HepG2 (cell line): ENCODE data around the gene WNT10A. TPM values are rescaled to one million over a fixed set of nuclear protein-coding genes. Genes with fewer than 3 reads are reported as not detected.
A peak's percentile ranks its signal among the peaks of the same experiment; 100 is the strongest.

Experiments
- CCAR2 ChIP-seq: fragments of 200-400 bp; formaldehyde crosslinking; optimal IDR thresholded peaks from 2 replicates; pipeline ENCODE3; 2018; ENCODE audit warnings: low read depth, mild to moderate bottlenecking, low read length, moderate library complexity
- DNMT3B ChIP-seq: conservative IDR thresholded peaks from 2 replicates; pipeline ENCODE4 v1.6.1; 2016; ENCODE audit warnings: missing biosample characterization, control low read depth
- ELF3 ChIP-seq: IDR thresholded peaks from 2 replicates; pipeline ENCODE4 v1.6.1; 2016; ENCODE audit warnings: missing genetic modification reagents, missing compliant biosample characterization
- GLI4 ChIP-seq: sonication (generic); formaldehyde crosslinking; IDR thresholded peaks from 2 replicates; pipeline ENCODE4 v1.5.1; 2020; ENCODE audit warnings: missing genetic modification reagents, mild to moderate bottlenecking, moderate library complexity, borderline replicate concordance
- KDM5A ChIP-seq: fragments of 200-600 bp; sonication (generic); IDR thresholded peaks from 2 replicates; pipeline ENCODE4 v1.7.0; 2018; ENCODE audit warnings: antibody characterized with exemption, mild to moderate bottlenecking, low read length, borderline replicate concordance
- KMT2B ChIP-seq: IDR thresholded peaks from 2 replicates; pipeline ENCODE4 v1.6.1; 2016; ENCODE audit warnings: missing genetic modification reagents, missing compliant biosample characterization
- MAX ChIP-seq: IDR thresholded peaks from 2 replicates; pipeline ENCODE4 v1.6.1; 2012; ENCODE audit warnings: inconsistent platforms
- MBD4 ChIP-seq: IDR thresholded peaks from 2 replicates; pipeline ENCODE4 v1.6.1; 2012; ENCODE audit warnings: low read length, inconsistent platforms, borderline replicate concordance
- PBX3 ChIP-seq: sonication (generic); formaldehyde crosslinking; IDR thresholded peaks from 2 replicates; pipeline ENCODE4 v1.8.1; 2023; ENCODE audit warnings: missing genetic modification reagents, inconsistent platforms, borderline replicate concordance
- PHF8 ChIP-seq: sonication (generic); formaldehyde crosslinking; IDR thresholded peaks from 2 replicates; pipeline ENCODE4 v1.5.0; 2020; ENCODE audit warnings: missing genetic modification reagents
- POLR2A ChIP-seq, 2 experiments: IDR thresholded peaks; 2 replicates each; pipeline ENCODE4 v1.6.1; 2011; ENCODE audit warnings: low read depth in 2 of 2, low read length in 2 of 2, mild to moderate bottlenecking in 1 of 2, moderate library complexity in 1 of 2; ENCODE audit not compliant: insufficient read depth in 1 of 2
- RCOR2 ChIP-seq: IDR thresholded peaks from 2 replicates; pipeline ENCODE4 v1.6.1; 2016; ENCODE audit warnings: missing biosample characterization, missing genetic modification reagents
- SNAPC2 ChIP-seq: sonication (generic); formaldehyde crosslinking; IDR thresholded peaks from 2 replicates; pipeline ENCODE4 v1.8.1; 2022; ENCODE audit warnings: mild to moderate bottlenecking, missing genetic modification reagents
- YEATS2 ChIP-seq: sonication (generic); formaldehyde crosslinking; IDR thresholded peaks from 2 replicates; pipeline ENCODE4 v1.4.0; 2020; ENCODE audit warnings: missing genetic modification reagents, borderline replicate concordance
- ZBTB4 ChIP-seq: sonication (generic); formaldehyde crosslinking; IDR thresholded peaks from 2 replicates; pipeline ENCODE4 v1.4.0; 2020; ENCODE audit warnings: missing genetic modification reagents, mild to moderate bottlenecking, borderline replicate concordance
- ZBTB43 ChIP-seq: sonication (generic); formaldehyde crosslinking; conservative IDR thresholded peaks from 2 replicates; pipeline ENCODE4 v1.4.0; 2020; ENCODE audit warnings: missing genetic modification reagents
- ZFX ChIP-seq: sonication (generic); formaldehyde crosslinking; IDR thresholded peaks from 2 replicates; pipeline ENCODE4 v1.4.0; 2020; ENCODE audit warnings: mild to moderate bottlenecking, low read depth, missing genetic modification reagents, moderate library complexity
- ZNF430 ChIP-seq: sonication (generic); formaldehyde crosslinking; IDR thresholded peaks from 2 replicates; pipeline ENCODE4 v1.9.0; 2021; ENCODE audit warnings: mild to moderate bottlenecking, missing genetic modification reagents
- ZNF460 ChIP-seq: sonication (generic); formaldehyde crosslinking; IDR thresholded peaks from 2 replicates; pipeline ENCODE4 v1.5.1; 2020; ENCODE audit warnings: missing genetic modification reagents, mild to moderate bottlenecking, borderline replicate concordance
- ZNF556 ChIP-seq: sonication (generic); formaldehyde crosslinking; IDR thresholded peaks from 2 replicates; pipeline ENCODE4 v1.4.0; 2020; ENCODE audit warnings: mild to moderate bottlenecking, missing genetic modification reagents, borderline replicate concordance
- ZNF607 ChIP-seq: sonication (generic); formaldehyde crosslinking; IDR thresholded peaks from 2 replicates; pipeline ENCODE4 v1.5.1; 2020; ENCODE audit warnings: missing genetic modification reagents, mild to moderate bottlenecking, borderline replicate concordance
- ZNF644 ChIP-seq: IDR thresholded peaks from 2 replicates; pipeline ENCODE4 v1.6.1; 2016; ENCODE audit warnings: low read depth
- polyA plus RNA-seq, 8 experiments: library from polyadenylated mRNA; depleted of rRNA in 3 of 8; stranded (reverse) in 7 of 8; unstranded in 1 of 8; fragments of >200 nt; fragmentation: Illumina TruSeq in 4 of 8; extraction: Trizol in 4 of 8; gene quantifications; 2 replicates each; pipeline versions ENCODE4 v1.2.1 to v1.2.3, GENCODE V29; 2011 to 2016; ENCODE audit warnings: low read depth in 4 of 8, missing spikeins in 1 of 8, mixed read lengths in 1 of 8; ENCODE audit not compliant: insufficient read depth in 1 of 8
- total RNA-seq, 5 experiments: library from RNA; depleted of rRNA; stranded (reverse); fragments of >200 nt; fragmentation: Illumina TruSeq; extraction: Trizol; gene quantifications; 2 replicates each; pipeline ENCODE4 v1.2.3, GENCODE V29; 2016; ENCODE audit warnings: low read depth in 1 of 5

The WNT10A gene
- total and polyA plus RNA-seq, 2 of the 13 experiments (the other 11 are each of a cell fraction or from before 2014, with no cell fraction given) = 0.03 TPM; not detected in 1

GRCh38 chr2:218908721-218909619 lies 28.3 kb downstream of the WNT10A start (continued):
- TF ChIP-seq MBD4 = no peak
- peak; percentile 94; the same call in 1 of the 2 replicates for TF ChIP-seq SNAPC2 (CRISPR knock-in tag)
- TF ChIP-seq CCAR2 = no peak
- TF ChIP-seq KMT2B (CRISPR knock-in tag) = peak; percentile 74
- peak; percentile 90 for TF ChIP-seq PHF8 (CRISPR knock-in tag)
- no peak for TF ChIP-seq ZNF607
- TF ChIP-seq ZNF556 (CRISPR knock-in tag) = peak; percentile 97
- TF ChIP-seq ZNF460 = no peak
- TF ChIP-seq ZBTB4 (CRISPR knock-in tag) = peak; percentile 97; the same call in 1 of the 2 replicates
- TF ChIP-seq DNMT3B (CRISPR knock-in tag) = peak; percentile 93
- TF ChIP-seq GLI4 (CRISPR knock-in tag) = peak; percentile 72; the same call in 1 of the 2 replicates
- peak; percentile 97 for TF ChIP-seq MAX
- peak; percentile 75 for TF ChIP-seq ZFX (CRISPR knock-in tag)
- TF ChIP-seq YEATS2 = peak; percentile 97
- peak; percentile 74; the same call in 1 of the 2 replicates for TF ChIP-seq KDM5A
- peak; percentile 68 to 95 for TF ChIP-seq POLR2A (IDR thresholded peaks at IDR 0.05; ENCODE audit: insufficient read depth in 1 of 2, low read depth in 2 of 2, low read length in 2 of 2)
- 0 out of 2 replicates have a peak, but pooled peaks have one; percentile 35 for TF ChIP-seq ZBTB43 (CRISPR knock-in tag)
- TF ChIP-seq ELF3 (CRISPR knock-in tag) = peak; percentile 82
- TF ChIP-seq ZNF644 (CRISPR knock-in tag) = peak; percentile 89
- peak; percentile 45 for TF ChIP-seq RCOR2 (CRISPR knock-in tag)
- TF ChIP-seq PBX3 (CRISPR knock-in tag) = no peak
- TF ChIP-seq ZNF430 = peak; percentile 75; the same call in 1 of the 2 replicates
